Stimulated activated naive CD8-positive, alpha-beta T cell treated with anti-CD3 and anti-CD28 coated beads, Interleukin-15, amount 100 ng/mL, for 72 hours (primary cell): ENCODE measurements around the gene WDHD1.
"Not testable (repeated sequence)": the region's sequence is repeated elsewhere in the genome, so short reads cannot be mapped to it uniquely, and the experiment has no call there.

Experiments
- ATAC-seq: fragments of 150-1000 bp; cut with Tn5 transposase; 2 replicates; pipeline ENCODE4 v1.10.0; 2021; ENCODE audit warnings: mild to moderate bottlenecking, moderate library complexity
- DNase-seq, 2 donors: peaks; one replicate each; pipeline ENCODE4 v3.0.0; 2021 to 2022
- H3K27ac Mint-ChIP-seq, 2 donors: one replicate each; pipeline ENCODE4 v1.8.0; 2022; ENCODE audit warnings: mild to moderate bottlenecking in 2 of 2, mixed read lengths in 2 of 2, moderate library complexity in 2 of 2
- H3K27me3 Mint-ChIP-seq: one replicate; pipeline ENCODE4 v1.8.0; 2022; ENCODE audit warnings: mixed read lengths
- H3K4me1 Mint-ChIP-seq: one replicate; pipeline ENCODE4 v1.8.0; 2022; ENCODE audit warnings: mild to moderate bottlenecking, mixed read lengths
- H3K4me3 Mint-ChIP-seq, 2 donors: one replicate each; pipeline ENCODE4 v1.8.0; 2022; ENCODE audit warnings: mild to moderate bottlenecking in 2 of 2, mixed read lengths in 2 of 2, moderate library complexity in 1 of 2
- H3K9me3 Mint-ChIP-seq, 2 donors: one replicate each; pipeline ENCODE4 v1.8.0; 2022; ENCODE audit warnings: mixed read lengths in 2 of 2

Gene WDHD1

DNA sequence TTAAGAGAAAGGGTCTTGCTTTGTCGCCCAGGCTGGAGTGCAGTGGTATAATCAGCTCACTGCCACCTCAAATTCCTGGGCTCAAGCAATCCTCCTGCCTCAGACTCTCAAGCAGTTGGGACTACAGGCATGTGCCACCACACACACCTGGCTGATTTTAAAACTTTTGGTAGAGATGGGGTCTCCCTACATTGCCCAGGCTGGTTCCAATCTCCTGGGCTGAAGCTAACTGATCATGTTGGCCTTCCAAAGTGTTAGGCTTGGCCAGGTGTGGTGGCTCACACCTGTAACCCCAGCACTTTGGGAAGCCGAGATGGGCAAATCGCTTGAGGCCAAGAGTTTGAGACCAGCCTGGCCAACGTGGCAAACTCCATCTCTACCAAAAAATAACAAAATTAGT is 80.4 kb downstream of the WDHD1 start:
- DNase-seq (no peak), ATAC-seq (no peak)
- H3K4me3 Mint-ChIP-seq, result no peak overlapping the region
- no peaks in the 10 kb centered on the region for H3K4me1 Mint-ChIP-seq
- peaks cover 5 to 15% of the 10 kb centered on the region in 2 donors for H3K9me3 Mint-ChIP-seq
- H3K27me3 Mint-ChIP-seq, result no peaks in the 10 kb centered on the region
- no peak overlapping the region for H3K27ac Mint-ChIP-seq

DNA sequence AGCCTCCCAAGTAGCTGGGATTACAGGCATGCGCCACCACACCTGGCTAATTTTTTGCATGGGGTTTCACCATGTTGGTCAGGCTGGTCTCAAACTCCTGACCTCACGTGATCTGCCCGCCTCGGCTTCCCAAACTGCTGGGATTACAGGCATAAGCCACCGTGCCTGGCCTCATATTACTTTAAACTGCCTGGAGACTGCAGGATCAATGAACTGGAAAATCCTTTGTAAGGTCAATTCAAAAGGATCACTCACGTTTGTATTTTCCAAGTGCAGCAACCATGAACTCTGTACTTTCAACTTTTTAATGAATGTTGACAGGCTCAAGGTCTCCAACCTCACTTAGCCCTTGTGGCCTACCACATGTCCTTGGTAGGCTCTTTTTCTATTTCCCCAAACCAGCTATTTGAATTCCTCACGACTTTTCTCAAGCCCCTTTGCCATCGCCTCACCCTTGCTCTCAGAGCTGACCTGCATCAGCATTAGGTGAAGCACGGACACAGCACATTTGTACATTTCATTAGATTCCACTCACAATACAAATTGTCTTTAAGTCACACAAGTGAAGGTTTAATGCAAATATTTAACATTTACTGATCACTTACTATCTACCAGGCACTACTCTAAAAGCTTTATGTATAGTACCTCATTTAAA is 82.0 kb downstream of the WDHD1 start:
- no peak overlapping the region for H3K4me3 Mint-ChIP-seq
- H3K27me3 Mint-ChIP-seq, result no peaks in the 10 kb centered on the region
- no peak for DNase-seq
- no peaks in the 10 kb centered on the region for H3K4me1 Mint-ChIP-seq
- no peak for ATAC-seq
- peak overlapping the region in 1 of 2 donors; percentile 84 for H3K27ac Mint-ChIP-seq
- H3K9me3 Mint-ChIP-seq, result peaks cover 5 to 9% of the 10 kb centered on the region in 2 donors

DNA sequence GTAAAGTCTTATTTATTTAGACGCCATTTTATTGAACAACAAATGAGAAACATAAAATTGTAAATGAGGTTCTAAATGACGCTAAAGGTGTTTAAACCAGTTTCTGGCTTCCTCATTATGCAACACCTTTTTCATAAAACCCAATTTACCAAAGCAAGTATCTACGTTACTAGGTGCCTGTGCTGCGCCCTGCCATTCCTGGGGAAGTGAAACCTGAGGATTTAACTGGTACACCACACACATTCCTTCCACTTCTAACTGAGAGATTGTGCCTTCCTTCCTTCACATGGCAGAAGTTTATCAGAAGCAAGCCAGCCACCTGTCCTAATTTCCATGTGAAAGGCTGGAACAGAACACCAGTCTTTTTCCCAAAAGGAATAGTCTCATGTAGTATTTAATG is 84.0 kb downstream of the WDHD1 start:
- no peaks in the 10 kb centered on the region for H3K9me3 Mint-ChIP-seq
- no peaks in the 10 kb centered on the region for H3K4me1 Mint-ChIP-seq
- DNase-seq, result no peak
- no peak for ATAC-seq
- H3K27ac Mint-ChIP-seq, result no peak overlapping the region
- H3K27me3 Mint-ChIP-seq, result no peaks in the 10 kb centered on the region
- no peak overlapping the region for H3K4me3 Mint-ChIP-seq

DNA sequence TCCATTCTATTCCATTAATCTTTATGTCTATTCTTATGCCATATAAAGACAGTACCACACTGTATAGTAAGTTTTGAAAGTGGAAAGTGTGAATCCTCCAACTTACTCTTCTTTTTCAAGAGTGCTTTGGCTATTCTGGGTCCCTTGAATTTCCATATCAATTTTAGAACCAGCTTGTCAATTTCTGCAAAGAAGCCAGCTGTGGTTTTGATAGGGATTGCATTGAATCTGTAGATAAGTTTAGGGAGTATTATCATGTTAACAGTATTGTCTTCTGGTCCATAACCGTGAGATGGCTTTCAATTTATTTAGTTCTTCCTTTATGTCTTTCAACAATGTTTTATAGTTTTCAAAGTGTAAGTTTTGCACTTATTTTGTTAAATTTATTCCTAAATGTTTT is 90.1 kb downstream of the WDHD1 start:
- no peaks in the 10 kb centered on the region for H3K4me1 Mint-ChIP-seq
- H3K27me3 Mint-ChIP-seq, result no peaks in the 10 kb centered on the region
- no peak for ATAC-seq
- H3K27ac Mint-ChIP-seq, result no peak overlapping the region
- no peaks in the 10 kb centered on the region for H3K9me3 Mint-ChIP-seq
- H3K4me3 Mint-ChIP-seq, result no peak overlapping the region
- DNase-seq, result no peak

DNA sequence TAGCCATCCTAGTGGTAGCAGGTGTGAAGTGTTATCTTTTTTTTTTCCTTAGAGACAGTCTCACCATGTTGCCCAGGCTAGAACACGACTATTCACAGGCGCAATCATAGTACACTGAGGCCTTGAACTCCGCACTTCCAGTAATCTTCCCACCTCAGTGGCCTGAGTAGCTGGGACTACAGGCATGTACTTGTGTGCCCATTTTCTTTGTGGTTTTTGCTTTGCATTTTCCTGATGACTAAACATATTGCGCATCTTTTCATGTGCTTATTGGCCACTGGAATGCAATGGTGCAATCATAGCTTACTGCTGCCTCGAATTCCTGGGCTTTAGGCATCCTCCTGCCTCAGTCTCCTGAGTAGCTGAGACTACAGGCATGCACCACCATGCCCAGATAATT is 90.9 kb downstream of the WDHD1 start:
- H3K27me3 Mint-ChIP-seq, result no peaks in the 10 kb centered on the region
- peaks cover 8% of the 10 kb centered on the region for H3K4me1 Mint-ChIP-seq
- H3K27ac Mint-ChIP-seq, result no peak overlapping the region
- no peak overlapping the region for H3K4me3 Mint-ChIP-seq
- H3K9me3 Mint-ChIP-seq, result no peaks in the 10 kb centered on the region
- DNase-seq (no peak), ATAC-seq (no peak)

DNA sequence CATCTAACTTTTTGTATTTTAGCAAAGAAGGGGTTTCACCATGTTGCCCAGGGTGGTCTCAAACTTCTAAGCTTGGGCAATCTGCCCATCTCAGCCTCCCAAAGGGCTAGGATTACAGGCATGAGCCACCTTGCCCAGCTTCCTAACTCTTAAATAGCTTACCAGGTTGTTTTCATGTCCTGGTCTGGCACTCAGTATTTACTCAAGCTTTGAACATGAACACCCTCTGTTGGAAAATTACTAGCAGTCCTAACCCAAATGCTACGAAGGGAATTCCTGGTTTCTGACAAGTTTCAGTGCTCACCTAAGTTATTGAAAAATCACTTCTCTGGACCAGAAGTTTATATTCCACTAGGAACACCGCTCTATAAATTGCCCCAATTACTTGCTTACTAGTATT is 91.8 kb downstream of the WDHD1 start:
- no peak overlapping the region for H3K27ac Mint-ChIP-seq
- peaks cover 9% of the 10 kb centered on the region for H3K4me1 Mint-ChIP-seq
- H3K27me3 Mint-ChIP-seq, result no peaks in the 10 kb centered on the region
- H3K9me3 Mint-ChIP-seq, result no peaks in the 10 kb centered on the region
- DNase-seq, result no peak
- H3K4me3 Mint-ChIP-seq, result no peak overlapping the region
- no peak for ATAC-seq

DNA sequence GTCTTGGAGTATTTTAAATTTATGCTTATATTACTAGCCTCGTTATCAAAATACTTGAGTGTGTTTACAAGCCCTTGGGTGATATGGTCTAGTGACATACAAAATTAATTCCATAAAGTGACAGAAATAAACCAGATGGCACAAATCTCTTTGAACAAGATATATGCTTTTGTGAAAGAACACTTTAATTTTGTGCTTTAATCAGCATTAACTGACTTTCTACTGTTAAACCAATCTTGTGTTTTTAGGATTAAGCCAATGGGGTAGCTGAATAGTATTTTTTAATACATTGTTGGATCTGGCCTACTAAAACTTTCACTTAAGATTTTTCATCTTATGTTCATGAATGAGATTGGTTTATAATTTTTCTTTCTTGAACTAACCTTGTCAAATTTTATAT is 93.9 kb downstream of the WDHD1 start:
- no peaks in the 10 kb centered on the region for H3K27me3 Mint-ChIP-seq
- H3K27ac Mint-ChIP-seq, result no peak overlapping the region
- H3K9me3 Mint-ChIP-seq, result no peaks in the 10 kb centered on the region
- ATAC-seq (no peak), DNase-seq (no peak)
- H3K4me3 Mint-ChIP-seq, result no peak overlapping the region
- peaks cover 9% of the 10 kb centered on the region for H3K4me1 Mint-ChIP-seq

DNA sequence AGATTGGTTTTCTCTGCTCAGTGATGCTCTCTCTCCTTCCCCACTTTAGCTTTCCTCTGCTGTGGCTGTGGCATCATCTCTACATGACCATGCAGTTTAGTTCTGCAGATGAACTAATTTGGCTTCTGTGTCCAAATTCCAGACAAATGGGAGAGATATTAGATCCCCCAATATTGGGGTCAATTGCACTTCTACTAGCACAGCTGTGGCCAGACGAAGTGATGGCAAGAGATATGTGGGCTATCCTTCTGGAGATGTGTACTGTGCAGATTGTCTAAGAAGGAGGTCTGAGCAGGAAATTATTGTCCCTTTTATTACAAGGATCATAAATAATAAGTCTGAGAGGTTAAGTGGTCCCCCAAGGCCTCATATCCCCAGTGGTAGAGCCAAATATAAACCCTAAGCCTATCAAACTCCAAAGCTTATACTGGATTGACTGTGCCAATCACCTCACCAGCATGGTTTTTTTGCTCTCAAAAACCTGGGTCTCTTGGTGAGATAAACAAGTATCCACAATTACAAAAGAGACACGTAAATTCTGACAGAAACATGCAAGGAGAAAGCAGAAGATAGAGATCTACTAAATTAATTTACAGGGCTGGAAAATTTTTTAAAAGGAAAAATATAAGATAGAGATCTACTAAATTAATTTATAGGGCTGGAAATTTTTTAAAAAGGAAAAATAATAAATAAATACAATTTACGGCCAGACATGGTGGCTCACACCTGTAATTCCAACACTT is 95.1 kb downstream of the WDHD1 start:
- Mint-ChIP-seq H3K27me3 (no peaks in the 10 kb centered on the region), H3K4me1 (peaks cover 9% of the 10 kb centered on the region), H3K9me3 (no peaks in the 10 kb centered on the region), H3K4me3 (no peak overlapping the region), H3K27ac (no peak overlapping the region)
- DNase-seq, result no peak
- ATAC-seq, result no peak

DNA sequence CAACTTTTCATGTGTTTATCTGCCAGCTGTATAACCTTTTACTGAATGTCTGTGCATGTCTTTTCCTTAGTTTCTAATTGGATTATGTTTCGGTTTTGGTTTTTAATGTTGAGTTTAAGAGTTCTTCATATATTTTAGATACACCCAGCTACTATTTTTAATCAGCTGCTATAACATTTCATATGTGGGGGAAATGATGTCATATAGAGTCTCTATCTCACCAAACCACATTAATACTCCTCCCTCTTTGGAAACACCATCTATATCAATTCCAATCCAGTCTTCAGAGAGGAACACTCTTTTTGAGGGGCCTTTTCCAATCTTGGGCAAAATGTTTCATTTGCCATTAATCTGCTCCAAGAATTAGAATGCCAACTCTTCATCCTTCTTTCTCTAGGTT is 95.8 kb downstream of the WDHD1 start:
- Mint-ChIP-seq H3K4me3 (no peak overlapping the region), H3K9me3 (no peaks in the 10 kb centered on the region), H3K27ac (no peak overlapping the region), H3K27me3 (peaks cover 3% of the 10 kb centered on the region), H3K4me1 (peaks cover 9% of the 10 kb centered on the region)
- DNase-seq (no peak), ATAC-seq (no peak)

DNA sequence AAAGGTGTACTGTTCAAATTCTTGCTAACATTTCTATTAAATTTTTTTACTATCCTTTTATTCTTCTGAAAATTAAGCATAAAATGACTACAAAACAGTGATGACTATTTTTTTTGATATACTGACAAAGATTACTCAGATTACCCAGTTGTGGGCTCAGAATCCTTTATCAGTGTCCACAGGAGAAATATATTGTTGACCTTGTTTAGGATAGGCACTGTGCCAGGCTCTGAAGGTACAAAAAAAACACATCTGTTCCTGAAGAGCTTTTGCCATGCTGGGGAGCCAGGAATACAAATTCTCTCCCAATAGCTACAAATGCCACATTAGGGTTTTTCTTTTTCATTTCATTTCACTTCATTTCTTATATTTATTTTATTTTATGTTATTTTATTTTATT is 97.3 kb downstream of the WDHD1 start:
- ATAC-seq (no peak), DNase-seq (no peak)
- H3K9me3 Mint-ChIP-seq, result no peaks in the 10 kb centered on the region
- H3K27me3 Mint-ChIP-seq, result peaks cover 13% of the 10 kb centered on the region
- H3K27ac Mint-ChIP-seq, result no peak overlapping the region
- H3K4me1 Mint-ChIP-seq, result peaks cover 9% of the 10 kb centered on the region
- no peak overlapping the region for H3K4me3 Mint-ChIP-seq

DNA sequence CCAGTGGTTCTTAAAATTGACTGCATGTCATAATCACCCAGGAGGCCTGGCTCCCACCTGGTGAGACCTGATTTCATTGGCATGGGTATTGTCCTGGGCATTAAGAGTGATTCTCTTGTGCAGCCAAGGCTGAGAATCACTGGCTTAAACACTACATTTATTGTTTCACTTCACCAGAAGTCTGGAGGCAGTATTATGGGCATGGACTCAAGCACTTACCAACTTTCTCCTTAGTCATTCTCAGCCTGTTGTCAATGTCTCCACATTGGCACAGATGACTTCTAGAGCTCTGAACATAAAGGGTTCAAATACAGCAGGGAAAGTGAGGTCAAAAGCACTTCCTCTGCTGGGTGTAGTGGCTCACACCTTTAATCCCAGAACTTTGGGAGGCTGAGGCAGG is 98.7 kb downstream of the WDHD1 start:
- peaks cover 9% of the 10 kb centered on the region for H3K4me1 Mint-ChIP-seq
- H3K9me3 Mint-ChIP-seq, result no peaks in the 10 kb centered on the region
- peaks cover 13% of the 10 kb centered on the region for H3K27me3 Mint-ChIP-seq
- H3K27ac Mint-ChIP-seq, result no peak overlapping the region
- no peak for ATAC-seq
- H3K4me3 Mint-ChIP-seq, result no peak overlapping the region
- DNase-seq, result no peak

DNA sequence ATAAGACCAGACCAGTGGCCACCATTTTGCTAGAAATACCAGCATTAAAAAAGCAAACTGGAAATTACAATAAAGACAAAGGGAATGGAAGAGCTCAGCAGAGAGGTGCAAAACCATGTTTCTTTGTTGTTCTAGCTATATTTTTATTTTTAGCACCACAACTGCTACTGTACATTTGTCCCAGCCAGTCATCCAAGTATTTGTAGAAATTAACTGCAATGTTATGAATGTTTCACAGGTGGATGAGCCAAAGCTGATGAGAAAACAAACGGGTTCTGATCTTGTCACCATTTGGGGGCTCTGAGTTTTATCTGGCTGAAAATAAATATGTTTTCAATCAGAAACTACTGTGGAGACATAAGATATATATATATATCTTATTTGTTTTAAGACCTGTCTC is 99.3 kb downstream of the WDHD1 start:
- Mint-ChIP-seq H3K27ac (peak overlapping the region in 1 of 2 donors; percentile 29), H3K27me3 (peaks cover 13% of the 10 kb centered on the region), H3K9me3 (no peaks in the 10 kb centered on the region), H3K4me1 (peaks cover 9% of the 10 kb centered on the region), H3K4me3 (no peak overlapping the region)
- DNase-seq, result no peak
- no peak for ATAC-seq

DNA sequence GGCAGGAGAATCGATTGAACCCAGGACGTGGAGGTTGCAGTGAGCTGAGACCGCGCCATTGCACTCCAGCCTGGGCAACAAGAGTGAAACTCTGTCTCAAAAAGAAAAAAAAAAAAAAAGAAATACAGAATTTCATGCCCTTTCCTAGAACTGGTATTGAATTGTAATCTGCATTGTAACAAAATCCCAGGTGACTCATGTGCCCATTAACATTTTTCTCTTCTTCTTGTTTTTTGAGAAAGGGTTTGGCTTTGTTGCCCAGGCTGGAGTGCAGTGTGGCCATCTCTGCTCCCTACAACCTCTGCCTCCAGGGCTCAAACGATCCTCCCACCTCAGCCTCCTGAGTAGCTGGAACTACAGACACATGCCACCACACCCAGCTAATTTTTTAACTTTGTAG is 100.3 kb downstream of the WDHD1 start:
- H3K4me1 Mint-ChIP-seq, DNase-seq, H3K27ac Mint-ChIP-seq, H3K4me3 Mint-ChIP-seq, ATAC-seq, H3K9me3 Mint-ChIP-seq: not testable (repeated sequence)
- H3K27me3 Mint-ChIP-seq, result peaks cover 13% of the 10 kb centered on the region

DNA sequence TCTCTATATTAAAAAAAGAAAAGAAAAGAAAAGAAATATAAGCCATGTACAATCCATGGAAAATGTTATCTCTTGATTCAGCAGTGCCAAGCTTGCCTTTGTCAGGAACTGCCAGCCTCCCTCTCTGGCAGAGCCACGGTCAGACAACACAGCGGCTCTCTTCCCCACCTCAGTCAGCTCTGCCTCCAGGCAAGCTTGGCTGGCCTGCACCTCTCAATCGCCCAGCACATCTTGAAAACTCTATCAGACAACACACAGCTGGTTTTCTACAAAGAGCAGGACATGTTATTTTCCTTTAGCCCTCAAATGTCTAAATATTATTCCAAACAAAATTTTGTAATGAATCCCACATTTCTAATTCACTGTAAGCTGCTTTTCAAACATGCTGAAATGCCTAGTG is 104.3 kb downstream of the WDHD1 start:
- DNase-seq (no peak), ATAC-seq (no peak)
- no peaks in the 10 kb centered on the region for H3K4me1 Mint-ChIP-seq
- no peak overlapping the region for H3K4me3 Mint-ChIP-seq
- H3K27ac Mint-ChIP-seq, result peak overlapping the region in 1 of 2 donors; percentile 52
- H3K27me3 Mint-ChIP-seq, result peaks cover 13% of the 10 kb centered on the region
- no peaks in the 10 kb centered on the region for H3K9me3 Mint-ChIP-seq

DNA sequence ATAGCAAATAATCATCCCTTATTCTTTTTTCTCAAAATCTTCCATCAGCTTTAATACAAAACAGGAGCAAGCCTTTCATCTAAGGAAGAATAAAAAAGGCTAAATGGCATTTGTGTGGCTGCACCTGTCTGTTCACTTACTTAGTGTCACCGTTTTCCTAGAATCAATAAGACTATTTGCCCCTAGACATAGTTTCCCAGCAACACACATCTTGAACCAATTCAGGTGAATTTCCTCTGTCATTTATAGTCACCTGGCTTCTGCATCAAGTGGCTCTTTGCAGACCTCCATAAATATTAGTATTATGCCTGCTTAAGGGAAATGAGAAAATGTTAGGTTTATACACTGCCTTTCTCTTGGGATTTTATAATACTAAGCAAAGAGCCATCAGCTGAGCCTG is 106.8 kb downstream of the WDHD1 start:
- no peak for DNase-seq
- H3K9me3 Mint-ChIP-seq, result no peaks in the 10 kb centered on the region
- no peak for ATAC-seq
- no peaks in the 10 kb centered on the region for H3K4me1 Mint-ChIP-seq
- H3K27me3 Mint-ChIP-seq, result no peaks in the 10 kb centered on the region
- no peak overlapping the region for H3K27ac Mint-ChIP-seq
- no peak overlapping the region for H3K4me3 Mint-ChIP-seq

DNA sequence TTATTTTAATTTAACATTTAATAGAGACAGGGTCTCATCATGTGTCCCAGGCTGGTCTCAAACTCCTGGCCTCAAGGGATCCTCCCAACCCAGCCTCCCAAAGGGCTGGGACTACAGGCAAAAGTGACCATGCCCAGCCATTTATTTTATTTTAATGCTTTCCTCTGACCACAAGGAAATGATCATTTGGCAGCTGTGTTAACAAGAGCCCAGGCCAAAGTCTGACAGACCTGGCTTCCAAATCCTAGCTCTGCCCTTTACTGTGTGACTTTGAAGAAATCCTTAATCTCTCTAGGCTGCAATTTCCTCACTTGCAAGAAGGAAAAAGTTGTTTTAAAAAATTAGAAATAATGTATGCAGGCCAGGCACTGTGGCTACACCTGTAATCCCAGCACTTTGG is 107.6 kb downstream of the WDHD1 start:
- DNase-seq, result no peak
- Mint-ChIP-seq H3K9me3 (no peaks in the 10 kb centered on the region), H3K4me3 (no peak overlapping the region), H3K27me3 (no peaks in the 10 kb centered on the region), H3K27ac (no peak overlapping the region), H3K4me1 (no peaks in the 10 kb centered on the region)
- no peak for ATAC-seq

DNA sequence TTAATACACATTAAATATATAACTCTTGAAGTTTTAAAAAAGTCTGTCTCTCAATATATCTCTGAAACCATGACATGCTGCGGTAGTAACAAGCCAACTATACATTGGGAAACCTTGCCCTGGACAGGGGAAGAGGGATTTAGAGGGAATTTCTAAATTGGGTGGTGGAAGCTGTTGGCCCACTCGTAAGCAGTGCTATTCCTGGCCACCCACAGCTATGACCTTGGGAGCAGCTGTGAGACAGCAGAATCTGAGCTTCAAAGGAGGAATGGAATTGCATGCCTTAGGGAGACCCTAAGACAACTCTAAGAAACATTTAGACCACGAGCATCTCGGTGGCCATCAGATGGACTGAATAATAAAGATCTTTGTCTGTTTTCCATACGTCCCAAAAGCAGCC is 108.5 kb downstream of the WDHD1 start:
- Mint-ChIP-seq H3K9me3 (no peaks in the 10 kb centered on the region), H3K4me3 (no peak overlapping the region), H3K4me1 (no peaks in the 10 kb centered on the region), H3K27me3 (no peaks in the 10 kb centered on the region), H3K27ac (no peak overlapping the region)
- ATAC-seq (no peak), DNase-seq (no peak)
